K562 (cell line): ENCODE results near the gene SETD1B. TPM values are rescaled to one million over a fixed set of nuclear protein-coding genes. Genes with fewer than 3 reads are reported as not detected.

Experiments used
- CBX8 ChIP-seq: fragments of 200-600 bp; sonication (generic); IDR thresholded peaks from 2 replicates; pipeline ENCODE4 v1.6.1; 2012; ENCODE audit warnings: borderline replicate concordance, mixed run types, low read depth, mild to moderate bottlenecking, moderate library complexity, mixed read lengths, low read length, control low read depth, inconsistent platforms; ENCODE audit not compliant: poor library complexity, severe bottlenecking; ENCODE audit errors: extremely low read depth
- DDX20 ChIP-seq: fragments of 450-650 bp; IDR thresholded peaks from 2 replicates; pipeline ENCODE4 v1.6.1; 2016; ENCODE audit warnings: missing genetic modification characterization, low read depth, mild to moderate bottlenecking, missing compliant biosample characterization, moderate library complexity
- HEY1 ChIP-seq: fragments of 250-450 bp; sonication (Bioruptor Pico); IDR thresholded peaks from 2 replicates; pipeline ENCODE4 v1.5.0; 2020; ENCODE audit warnings: mild to moderate bottlenecking, moderate library complexity, borderline replicate concordance
- MGA ChIP-seq: fragments of 450-650 bp; IDR thresholded peaks from 2 replicates; pipeline ENCODE4 v1.6.1; 2016; ENCODE audit warnings: mild to moderate bottlenecking, moderate library complexity
- POLR2AphosphoS5 ChIP-seq: IDR thresholded peaks from 2 replicates; pipeline ENCODE4 v1.6.1; 2011; ENCODE audit warnings: mild to moderate bottlenecking, low read depth, low read length, moderate library complexity; ENCODE audit not compliant: control insufficient read depth, insufficient read depth
- PYGO2 ChIP-seq: fragments of 450-650 bp; IDR thresholded peaks from 2 replicates; pipeline ENCODE4 v1.6.1; 2016; ENCODE audit warnings: mild to moderate bottlenecking, missing genetic modification characterization, moderate library complexity, missing compliant biosample characterization
- STAT5B ChIP-seq: fragments of 250-450 bp; sonication (Bioruptor Pico); IDR thresholded peaks from 2 replicates; pipeline ENCODE4 v1.8.0; 2021; ENCODE audit warnings: mild to moderate bottlenecking, inconsistent platforms
- ZNF347 ChIP-seq: fragments of 450-650 bp; formaldehyde crosslinking; IDR thresholded peaks from 2 replicates; pipeline ENCODE4 v1.4.0; 2020; ENCODE audit warnings: low read depth, mild to moderate bottlenecking, moderate library complexity
- polyA plus RNA-seq, 8 experiments: library from polyadenylated mRNA; depleted of rRNA in 4 of 8; stranded (reverse) in 5 of 8; unstranded in 3 of 8; fragments of >200 nt; fragmentation: Nextera tagmentation in 2 of 8; fragmentation: Illumina TruSeq in 1 of 8; extraction: Ambion mirVana in 2 of 8; extraction: Trizol in 1 of 8; gene quantifications; 2 replicates each; pipeline versions ENCODE4 v1.2.1 to v1.2.3, GENCODE V29; 2011 to 2014; ENCODE audit warnings: inconsistent platforms in 1 of 8, missing spikeins in 1 of 8
- total RNA-seq, 7 experiments: library from RNA; depleted of rRNA in 6 of 7; stranded (reverse); fragments of >200 nt in 6 of 7; fragmentation: Illumina TruSeq in 2 of 7; extraction: Trizol in 2 of 7; gene quantifications; 2 replicates each; pipeline versions ENCODE4 v1.2.1 to v1.2.3, GENCODE V29; 2011 to 2021; ENCODE audit warnings: low replicate concordance in 1 of 7

The SETD1B gene
- total and polyA plus RNA-seq, 9 of the 15 experiments (the other 6 are each of a cell fraction or from before 2014, with no cell fraction given): 0.48 to 26.6 (median 2.3) TPM

DNA sequence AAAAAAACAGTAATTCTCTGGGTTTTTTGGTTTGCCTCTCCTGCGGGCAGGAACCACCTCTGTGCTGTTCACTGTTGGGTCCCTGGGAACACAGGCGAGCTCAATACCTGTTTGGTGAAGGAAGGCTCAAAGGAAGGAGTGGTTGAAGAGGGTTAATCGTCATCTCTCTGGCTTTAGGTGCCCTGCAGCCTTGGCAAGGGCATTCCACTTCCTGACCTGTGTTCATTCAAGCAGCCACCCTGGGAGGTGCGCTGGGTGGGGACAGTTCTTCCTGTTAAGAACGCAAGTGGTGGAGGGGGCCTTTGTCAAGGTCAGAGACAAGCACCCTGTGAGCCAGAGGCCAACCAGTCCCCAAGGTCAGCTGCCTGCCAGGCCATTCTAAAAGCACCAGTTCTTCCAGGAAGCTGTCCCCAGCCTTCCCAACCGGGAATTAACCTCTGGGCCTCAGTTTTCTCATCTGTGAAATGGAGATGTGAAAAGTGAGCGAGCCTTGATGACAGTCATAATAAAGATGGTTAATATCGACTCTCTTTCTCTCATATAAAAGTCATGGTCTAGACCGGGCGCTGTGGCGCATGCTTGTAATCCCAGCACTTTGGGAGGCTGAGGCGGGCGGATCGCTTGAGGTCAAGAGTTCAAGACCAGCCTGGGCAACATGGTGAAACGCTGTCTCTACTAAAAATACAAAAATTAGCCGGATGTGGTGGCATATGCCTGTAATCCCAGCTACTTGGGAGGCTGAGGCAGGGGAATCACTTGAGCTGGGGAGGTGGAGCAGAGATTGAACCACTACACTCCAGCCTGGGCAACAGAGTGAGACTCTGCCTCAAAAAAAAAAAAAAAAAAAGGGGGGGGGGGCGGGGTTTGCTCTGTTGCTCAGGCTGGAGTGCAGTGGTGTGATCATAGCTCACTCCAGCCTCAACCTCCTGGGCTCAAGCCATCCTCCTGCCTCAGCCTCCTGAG, 16.5 kb upstream of the SETD1B start (continued):
- no peak for TF ChIP-seq MGA
- no peak for TF ChIP-seq POLR2AphosphoS5
- TF ChIP-seq CBX8: no peak
- TF ChIP-seq HEY1: no peak
- no peak for TF ChIP-seq ZNF347 (CRISPR knock-in tag)
- no peak for TF ChIP-seq STAT5B (CRISPR knock-in tag)
- no peak for TF ChIP-seq PYGO2
- no peak for TF ChIP-seq DDX20 (tag)
